HCT116 (cell line): ENCODE data around the gene WDR33.
"Not testable (repeated sequence)": the region's sequence is repeated elsewhere in the genome, so short reads cannot be mapped to it uniquely, and the experiment has no call there.

Experiments used
- CTCF ChIP-seq, 3 experiments: fragments of 200-600 bp in 1 of 3; sonication (generic) in 1 of 3; IDR thresholded peaks in 2 of 3; conservative IDR thresholded peaks in 1 of 3; 2 replicates each; pipeline ENCODE4 v1.5.1; 2012 to 2017; ENCODE audit warnings: low read depth in 2 of 3, low read length in 2 of 3, antibody characterized with exemption in 1 of 3, borderline replicate concordance in 1 of 3, control low read depth in 1 of 3, mild to moderate bottlenecking in 1 of 3, mixed read lengths in 1 of 3, mixed run types in 1 of 3, moderate library complexity in 1 of 3; ENCODE audit not compliant: insufficient read depth in 1 of 3
- EZH2 ChIP-seq: fragments of 200-600 bp; sonication (generic); IDR thresholded peaks from 2 replicates; pipeline ENCODE4 v1.6.1; 2017; ENCODE audit warnings: antibody characterized with exemption, mixed run types
- JUND ChIP-seq: IDR thresholded peaks from 2 replicates; pipeline ENCODE4 v1.6.1; 2012
- SIN3A ChIP-seq: IDR thresholded peaks from 2 replicates; pipeline ENCODE4 v1.6.1; 2012; ENCODE audit warnings: low read depth
- ZBTB33 ChIP-seq: IDR thresholded peaks from 2 replicates; pipeline ENCODE4 v1.6.1; 2011; ENCODE audit warnings: mild to moderate bottlenecking, low read length, moderate library complexity; ENCODE audit not compliant: insufficient replicate concordance; ENCODE audit errors: extremely low read depth

- not testable (repeated sequence) for TF ChIP-seq JUND; SIN3A; EZH2; CTCF (IDR thresholded peaks at IDR 0.05 in 2 of 3, conservative IDR thresholded peaks at IDR 0.05 in 1 of 3; ENCODE audit: borderline replicate concordance in 1 of 3, insufficient read depth in 1 of 3, low read depth in 2 of 3, low read length in 2 of 3); ZBTB33
These were observed 15.7 kb upstream of the WDR33 start for GRCh38 chr2:127826708-127827107.
